Spleen (tissue), 11 donors: Measurements from ENCODE around the gene RBM25. TPM values are rescaled to one million over a fixed set of nuclear protein-coding genes. Genes with fewer than 3 reads are reported as not detected.
"Not testable (repeated sequence)": the region's sequence is repeated elsewhere in the genome, so short reads cannot be mapped to it uniquely, and the experiment has no call there.

Experiments used
- DNase-seq: peaks from one replicate; pipeline ENCODE4 v3.0.0-alpha.2; 2020
- H3K27ac ChIP-seq, 8 donors: fragments of 200-600 bp; sonication (generic) in 7 of 8; 1 replicate in 4 of 8; 2 replicates in 4 of 8; pipeline versions ENCODE4 v1.5.0 to v1.8.0; 2016 to 2021; ENCODE audit warnings: inconsistent platforms in 4 of 8, mild to moderate bottlenecking in 4 of 8, moderate library complexity in 1 of 8
- H3K27me3 ChIP-seq, 7 donors: fragments of 200-600 bp; sonication (generic) in 6 of 7; replicated peaks in 1 of 7; 1 replicate in 4 of 7; 2 replicates in 3 of 7; pipeline versions ENCODE4 v1.5.0 to v1.8.0; 2016 to 2021; ENCODE audit warnings: inconsistent platforms in 3 of 7, mild to moderate bottlenecking in 1 of 7
- H3K36me3 ChIP-seq, 6 donors: fragments of 200-600 bp; sonication (generic) in 5 of 6; 1 replicate in 4 of 6; 2 replicates in 2 of 6; pipeline versions ENCODE4 v1.5.0 to v1.8.0; 2016 to 2021; ENCODE audit warnings: inconsistent platforms in 2 of 6
- H3K4me1 ChIP-seq, 6 donors: fragments of 200-600 bp; sonication (generic) in 5 of 6; 1 replicate in 3 of 6; 2 replicates in 3 of 6; pipeline versions ENCODE4 v1.5.0 to v1.8.0; 2016 to 2021; ENCODE audit warnings: inconsistent platforms in 3 of 6
- H3K4me3 ChIP-seq, 8 donors: fragments of 200-600 bp; sonication (generic) in 7 of 8; 1 replicate in 4 of 8; 2 replicates in 4 of 8; pipeline versions ENCODE4 v1.5.0 to v1.8.0; 2016 to 2021; ENCODE audit warnings: inconsistent platforms in 4 of 8, mild to moderate bottlenecking in 4 of 8, moderate library complexity in 2 of 8
- H3K9me3 ChIP-seq, 8 donors: fragments of 200-600 bp; sonication (generic) in 7 of 8; 1 replicate in 4 of 8; 2 replicates in 4 of 8; pipeline versions ENCODE4 v1.5.0 to v1.8.0; 2016 to 2021; ENCODE audit warnings: inconsistent platforms in 4 of 8
- CTCF ChIP-seq, 11 experiments: fragments of 200-600 bp in 7 of 11; fragments of 450-650 bp in 4 of 11; sonication (generic) in 4 of 11; IDR thresholded peaks in 8 of 11; conservative IDR thresholded peaks in 3 of 11; 1 replicate in 7 of 11; 2 replicates in 4 of 11; pipeline versions ENCODE4 v1.4.0 to v1.8.0; 2016 to 2021; ENCODE audit warnings: antibody characterized with exemption in 11 of 11, inconsistent platforms in 4 of 11, mild to moderate bottlenecking in 1 of 11
- POLR2A ChIP-seq, 3 donors: fragments of 450-650 bp; IDR thresholded peaks; one replicate each; pipeline ENCODE4 v1.5.1; 2017; ENCODE audit warnings: antibody characterized with exemption in 3 of 3, mild to moderate bottlenecking in 1 of 3
- POLR2AphosphoS5 ChIP-seq, 3 donors: sonication (generic); formaldehyde crosslinking; IDR thresholded peaks; one replicate each; pipeline ENCODE4 v1.5.1; 2017; ENCODE audit warnings: antibody characterized with exemption in 3 of 3
- WGBS, 5 donors: extraction: QIAGEN DNeasy Blood & Tissue Kit in 3 of 5; methylation state at CpG; one replicate each; pipeline versions ENCODE4 v1.1.5 to v1.1.7; 2013 to 2018; 5-methylcytosine and 5-hydroxymethylcytosine counted together
- intact Hi-C: fragments of 100-400 bp; cut with DNase I; formaldehyde crosslinking; loops from one replicate; pipeline ENCODE4 v1.15.0; 2023; ENCODE audit warnings: low total_unique reads
- polyA plus RNA-seq, 3 donors: library from polyadenylated mRNA; stranded (reverse); fragments of 200-250 nt; gene quantifications; one replicate each; pipeline ENCODE4 v1.2.1, GENCODE V29; 2013
- total RNA-seq, 7 donors: library from RNA; depleted of rRNA in 3 of 7; stranded (reverse); fragments of >200 nt in 3 of 7; fragmentation: NEBNext Ultra II Directional in 4 of 7; extraction: Animal tissue kit (Norgen Biotek cat#: 25700) in 4 of 7; gene quantifications; one replicate each; pipeline versions ENCODE4 v1.1.0 to v1.2.1, GENCODE V29; 2016 to 2021
- donor health status: healthy with polysubstance abuse.
- donor health status: DM: no; HTN: no; CAD: no; lungs with moderate emphysema.
- donor health status: DM: no; HTN: no; CAD: no.
- donor health status: Bipolar disorder and iron deficiency.
- donor health status: healthy.
- donor health status: DM: no; HTN: no; CAD: no.
- donor health status: DM: yes; HTN: yes; CAD: no.

The RBM25 gene
- total and polyA plus RNA-seq, 10 donors: 28.1 to 108 (median 82.2) TPM

GRCh38 chr14:73168274-73168673 is 109.9 kb downstream of the RBM25 start:
- Histone ChIP-seq H3K36me3 (peaks cover 5 to 100% (median 75%) of the 10 kb centered on the region in 6 donors), H3K9me3 (no peaks in the 10 kb centered on the region), H3K4me1 (no peaks in the 10 kb centered on the region), H3K4me3 (no peak overlapping the region), H3K27me3 (no peaks in the 10 kb centered on the region), H3K27ac (no peak overlapping the region)
- TF ChIP-seq POLR2A (IDR thresholded peaks at IDR 0.05) (no peak), CTCF (IDR thresholded peaks at IDR 0.05 in 8 of 11, conservative IDR thresholded peaks at IDR 0.05 in 3 of 11) (no peak), POLR2AphosphoS5 (IDR thresholded peaks at IDR 0.05) (no peak)
- 92 to 98% (median 95%) methylated on average over 9 of the region's 9 CpGs for WGBS, 5 donors
- intact Hi-C loops: no loop called here
- no peak for DNase-seq

- H3K4me1 ChIP-seq: no peaks in the 10 kb centered on the region
- peaks cover 5 to 100% (median 74%) of the 10 kb centered on the region in 6 donors for H3K36me3 ChIP-seq
- intact Hi-C loops: no loop called here
- WGBS, 5 donors: 91 to 96% (median 95%) methylated on average over 14 of the region's 14 CpGs
- TF ChIP-seq POLR2AphosphoS5 (IDR thresholded peaks at IDR 0.05): peak in 2 of 3 donors; percentile 7 to 65
- no peak for TF ChIP-seq POLR2A (IDR thresholded peaks at IDR 0.05)
- no peak for TF ChIP-seq CTCF (IDR thresholded peaks at IDR 0.05 in 8 of 11, conservative IDR thresholded peaks at IDR 0.05 in 3 of 11)
- no peak overlapping the region for H3K27ac ChIP-seq
- DNase-seq: no peak
- no peak overlapping the region for H3K4me3 ChIP-seq
- no peaks in the 10 kb centered on the region for H3K27me3 ChIP-seq
- H3K9me3 ChIP-seq: no peaks in the 10 kb centered on the region
Measured at GRCh38 chr14:73168691-73169090, 110.4 kb downstream of the RBM25 start.

- H3K4me3 ChIP-seq, intact Hi-C loops, H3K4me1 ChIP-seq, DNase-seq, H3K27me3 ChIP-seq, H3K9me3 ChIP-seq, H3K27ac ChIP-seq: not testable (repeated sequence)
- peaks cover 8 to 100% (median 77%) of the 10 kb centered on the region in 6 donors for H3K36me3 ChIP-seq
- 89 to 95% (median 94%) methylated on average over 6 of the region's 6 CpGs for WGBS, 5 donors
Measured at GRCh38 chr14:73169855-73170254, 111.5 kb downstream of the RBM25 start.

DNA sequence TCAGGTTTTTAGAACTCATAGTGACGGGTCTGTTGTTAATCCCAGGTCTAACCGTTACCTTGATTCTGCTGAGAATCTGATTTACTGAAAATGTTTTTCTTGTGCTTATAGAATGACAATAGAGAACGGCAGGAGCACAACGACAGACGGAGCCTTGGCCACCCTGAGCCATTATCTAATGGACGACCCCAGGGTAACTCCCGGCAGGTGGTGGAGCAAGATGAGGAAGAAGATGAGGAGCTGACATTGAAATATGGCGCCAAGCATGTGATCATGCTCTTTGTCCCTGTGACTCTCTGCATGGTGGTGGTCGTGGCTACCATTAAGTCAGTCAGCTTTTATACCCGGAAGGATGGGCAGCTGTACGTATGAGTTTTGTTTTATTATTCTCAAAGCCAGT is 112.4 kb downstream of the RBM25 start:
- Histone ChIP-seq H3K4me3 (no peak overlapping the region), H3K9me3 (no peaks in the 10 kb centered on the region), H3K27me3 (no peaks in the 10 kb centered on the region), H3K36me3 (peaks cover 8 to 100% (median 78%) of the 10 kb centered on the region in 6 donors), H3K27ac (no peak overlapping the region), H3K4me1 (no peaks in the 10 kb centered on the region)
- no peak for DNase-seq
- intact Hi-C loops: no loop called here
- WGBS, 5 donors: 91 to 96% (median 92%) methylated on average over 11 of the region's 11 CpGs
- TF ChIP-seq CTCF (IDR thresholded peaks at IDR 0.05 in 8 of 11, conservative IDR thresholded peaks at IDR 0.05 in 3 of 11) (no peak), POLR2AphosphoS5 (IDR thresholded peaks at IDR 0.05) (no peak), POLR2A (IDR thresholded peaks at IDR 0.05) (no peak)

- intact Hi-C loops: no loop called here
- H3K36me3 ChIP-seq: peaks cover 8 to 100% (median 76%) of the 10 kb centered on the region in 6 donors
Measured at GRCh38 chr14:73172500-73172899, 114.2 kb downstream of the RBM25 start.

More at GRCh38 chr14:73172500-73172899, 114.2 kb downstream of the RBM25 start:
- H3K9me3 ChIP-seq: no peaks in the 10 kb centered on the region
- H3K27me3 ChIP-seq: no peaks in the 10 kb centered on the region
- no peak for DNase-seq
- H3K4me3 ChIP-seq: no peak overlapping the region
- WGBS, 5 donors: 87 to 95% (median 94%) methylated on average over 3 of the region's 3 CpGs
- H3K27ac ChIP-seq: no peak overlapping the region
- H3K4me1 ChIP-seq: peaks cover 0 to 14% (median 0%) of the 10 kb centered on the region in 6 donors
- TF ChIP-seq CTCF (IDR thresholded peaks at IDR 0.05 in 8 of 11, conservative IDR thresholded peaks at IDR 0.05 in 3 of 11) (no peak), POLR2A (IDR thresholded peaks at IDR 0.05) (no peak)
